HepG2 (cell line): Measurements from ENCODE around the gene DDAH1. TPM values are rescaled to one million over a fixed set of nuclear protein-coding genes. Genes with fewer than 3 reads are reported as not detected.

ENCODE experiments used
- ATAC-seq: fragments of 200-7000 bp; cut with Tn5 transposase; 3 replicates; pipeline ENCODE4 v1.9.1; 2020; ENCODE audit warnings: mild to moderate bottlenecking, moderate library complexity
- BruUV-seq: library from RNA; stranded (reverse); fragments of 400-500 nt; replicated peaks from 2 replicates; lab custom pipeline; 2021; lab: Mats Ljungman, UMichigan
- CTCF ChIA-PET: fragments of 300-600 bp; formaldehyde crosslinking; extraction: SDS; loops from one replicate; lab custom pipeline; 2021; ENCODE audit warnings: low total read pairs, inconsistent platforms, low intra/inter-chr PET ratio; lab: Yijun Ruan, JAX
- POLR2A ChIA-PET: fragments of 350-600 bp; sonication (Branson Sonifier 250); formaldehyde crosslinking; loops from one replicate; lab custom pipeline; 2020; ENCODE audit warnings: antibody characterized with exemption, inconsistent platforms; lab: Yijun Ruan, JAX
- DNase-seq: peaks from one replicate; pipeline ENCODE4 v3.0.0-alpha.2; 2015; ENCODE audit warnings: low spot score
- FAIRE-seq: peaks from 3 replicates; lab custom pipeline; 2011; peaks lifted over from hg19 to GRCh38; lab: Jason Lieb, UNC
- H2AFZ ChIP-seq: one replicate; pipeline ENCODE4 v1.6.1; 2011; ENCODE audit warnings: low read length, inconsistent platforms
- H3K27ac ChIP-seq: fragments of 300-600 bp; 3 replicates; pipeline ENCODE4 v1.8.0; 2011; ENCODE audit warnings: mixed run types, mild to moderate bottlenecking, mixed read lengths, low read length, inconsistent platforms; ENCODE audit not compliant: insufficient read depth; ENCODE audit errors: extremely low read length
- H3K27me3 ChIP-seq, 2 experiments: fragments of 200-600 bp in 1 of 2; 2 replicates in 1 of 2; 3 replicates in 1 of 2; pipeline versions ENCODE4 v1.6.0 to v1.8.0; 2011; ENCODE audit warnings: low read length in 2 of 2, mild to moderate bottlenecking in 2 of 2, moderate library complexity in 2 of 2, inconsistent platforms in 1 of 2; ENCODE audit not compliant: insufficient read depth in 2 of 2, control insufficient read depth in 1 of 2
- H3K36me3 ChIP-seq, 2 experiments: fragments of 200-600 bp in 1 of 2; replicated peaks in 1 of 2; 2 replicates in 1 of 2; 3 replicates in 1 of 2; pipeline versions ENCODE4 v1.5.1 to v1.8.0; 2011; ENCODE audit warnings: low read length in 2 of 2, inconsistent platforms in 1 of 2; ENCODE audit not compliant: insufficient read depth in 2 of 2, control insufficient read depth in 1 of 2
- H3K4me1 ChIP-seq: 2 replicates; pipeline ENCODE4 v1.5.1; 2012; ENCODE audit warnings: low read length, inconsistent platforms; ENCODE audit not compliant: insufficient read depth
- H3K4me2 ChIP-seq: 2 replicates; pipeline ENCODE4 v1.6.0; 2011; ENCODE audit warnings: low read depth, low read length, inconsistent platforms
- H3K4me3 ChIP-seq, 3 experiments: fragments of 200-600 bp in 1 of 3; sonication (generic), shearing (Covaris generic) in 1 of 3; replicated peaks in 1 of 3; 2 replicates each; pipeline ENCODE4 v1.5.1; 2011 to 2016; ENCODE audit warnings: low read length in 3 of 3, inconsistent platforms in 2 of 3, low read depth in 2 of 3, mild to moderate bottlenecking in 2 of 3, control low read depth in 1 of 3, mixed read lengths in 1 of 3; ENCODE audit not compliant: insufficient read depth in 1 of 3
- H3K79me2 ChIP-seq: one replicate; pipeline ENCODE4 v1.6.1; 2011; ENCODE audit warnings: low read length, inconsistent platforms; ENCODE audit not compliant: insufficient read depth
- H3K9ac ChIP-seq: 2 replicates; pipeline ENCODE4 v1.6.0; 2011; ENCODE audit warnings: mild to moderate bottlenecking, low read depth, low read length, inconsistent platforms; ENCODE audit not compliant: insufficient read depth
- H3K9me3 ChIP-seq: 2 replicates; pipeline ENCODE4 v1.5.1; 2012; ENCODE audit warnings: mild to moderate bottlenecking, low read length
- H4K20me1 ChIP-seq: 2 replicates; pipeline ENCODE4 v1.6.0; 2011; ENCODE audit warnings: inconsistent platforms, mild to moderate bottlenecking, low read length, moderate library complexity; ENCODE audit not compliant: insufficient read depth
- KLF12 ChIP-seq: sonication (generic); formaldehyde crosslinking; IDR thresholded peaks from 2 replicates; pipeline ENCODE4 v1.4.0; 2020; ENCODE audit warnings: missing genetic modification reagents, borderline replicate concordance
- MAFF ChIP-seq: IDR thresholded peaks from 2 replicates; pipeline ENCODE4 v1.6.1; 2011; ENCODE audit warnings: low read depth, low read length, improper control_type of control experiment
- MED8 ChIP-seq: sonication (generic); formaldehyde crosslinking; IDR thresholded peaks from 2 replicates; pipeline ENCODE4 v1.8.1; 2023; ENCODE audit warnings: mild to moderate bottlenecking, missing genetic modification reagents; ENCODE audit not compliant: insufficient replicate concordance
- MTA3 ChIP-seq: sonication (generic); formaldehyde crosslinking; IDR thresholded peaks from 2 replicates; pipeline ENCODE4 v1.4.0; 2020; ENCODE audit warnings: missing genetic modification reagents
- ZNF572 ChIP-seq: sonication (generic); formaldehyde crosslinking; IDR thresholded peaks from 2 replicates; pipeline ENCODE4 v1.5.1; 2020; ENCODE audit warnings: mild to moderate bottlenecking, missing genetic modification reagents
- ZNF841 ChIP-seq: sonication (generic); formaldehyde crosslinking; IDR thresholded peaks from 2 replicates; pipeline ENCODE4 v1.8.1; 2023; ENCODE audit warnings: missing genetic modification reagents, borderline replicate concordance
- WGBS: methylation state at CpG from one replicate; pipeline ENCODE4 v1.1.6; 2017; ENCODE audit warnings: low lambda C conversion rate; 5-methylcytosine and 5-hydroxymethylcytosine counted together
- in situ Hi-C: cut with HindIII; loops from 2 replicates; pipeline ENCODE4 v1.10.0; 2017; ENCODE audit warnings: low pct_unique_long_range_greater_than_20kb; ENCODE audit not compliant: extremely low pct_ligation_motif_present
- intact Hi-C: fragments of 100-400 bp; cut with micrococcal nuclease; formaldehyde crosslinking; loops from one replicate; pipeline ENCODE4 v1.10.0; 2022; ENCODE audit not compliant: unreplicated experiment
- polyA plus RNA-seq, 8 experiments: library from polyadenylated mRNA; depleted of rRNA in 3 of 8; stranded (reverse) in 7 of 8; unstranded in 1 of 8; fragments of >200 nt; fragmentation: Illumina TruSeq in 4 of 8; extraction: Trizol in 4 of 8; gene quantifications; 2 replicates each; pipeline versions ENCODE4 v1.2.1 to v1.2.3, GENCODE V29; 2011 to 2016; ENCODE audit warnings: low read depth in 4 of 8, missing spikeins in 1 of 8, mixed read lengths in 1 of 8; ENCODE audit not compliant: insufficient read depth in 1 of 8
- total RNA-seq, 5 experiments: library from RNA; depleted of rRNA; stranded (reverse); fragments of >200 nt; fragmentation: Illumina TruSeq; extraction: Trizol; gene quantifications; 2 replicates each; pipeline ENCODE4 v1.2.3, GENCODE V29; 2016; ENCODE audit warnings: low read depth in 1 of 5
- TF ChIP-seq, protein P1 (sequence below), 2 experiments: fragments of 450-650 bp in 1 of 2; sonication (generic) in 1 of 2; formaldehyde crosslinking in 1 of 2; IDR thresholded peaks; 2 replicates each; pipeline versions ENCODE4 v1.6.1 to v1.8.0; 2016 to 2022; ENCODE audit warnings: antibody characterized with exemption in 1 of 2, mild to moderate bottlenecking in 1 of 2, missing genetic modification reagents in 1 of 2
- TF ChIP-seq, protein P2 (sequence below): sonication (generic); formaldehyde crosslinking; IDR thresholded peaks from 2 replicates; pipeline ENCODE4 v1.4.0; 2020; ENCODE audit warnings: missing genetic modification reagents
- TF ChIP-seq, protein P3 (sequence below): fragments of 450-650 bp; IDR thresholded peaks from 2 replicates; pipeline ENCODE4 v1.6.1; 2017

Gene DDAH1
- total and polyA plus RNA-seq, 2 of the 13 experiments (the other 11 are each of a cell fraction or from before 2014, with no cell fraction given), result 39.7 to 64.4 TPM

- no peak for ATAC-seq
- intact Hi-C loops, result no loop called here
- WGBS, result 88% methylated on average over 8 of the region's 8 CpGs
- TF ChIP-seq ZNF841 (CRISPR knock-in tag) (no peak), MED8 (CRISPR knock-in tag) (no peak), MAFF (no peak), ZNF572 (CRISPR knock-in tag) (no peak), MTA3 (CRISPR knock-in tag) (no peak), KLF12 (CRISPR knock-in tag) (no peak)
- TF ChIP-seq, protein P1, sequence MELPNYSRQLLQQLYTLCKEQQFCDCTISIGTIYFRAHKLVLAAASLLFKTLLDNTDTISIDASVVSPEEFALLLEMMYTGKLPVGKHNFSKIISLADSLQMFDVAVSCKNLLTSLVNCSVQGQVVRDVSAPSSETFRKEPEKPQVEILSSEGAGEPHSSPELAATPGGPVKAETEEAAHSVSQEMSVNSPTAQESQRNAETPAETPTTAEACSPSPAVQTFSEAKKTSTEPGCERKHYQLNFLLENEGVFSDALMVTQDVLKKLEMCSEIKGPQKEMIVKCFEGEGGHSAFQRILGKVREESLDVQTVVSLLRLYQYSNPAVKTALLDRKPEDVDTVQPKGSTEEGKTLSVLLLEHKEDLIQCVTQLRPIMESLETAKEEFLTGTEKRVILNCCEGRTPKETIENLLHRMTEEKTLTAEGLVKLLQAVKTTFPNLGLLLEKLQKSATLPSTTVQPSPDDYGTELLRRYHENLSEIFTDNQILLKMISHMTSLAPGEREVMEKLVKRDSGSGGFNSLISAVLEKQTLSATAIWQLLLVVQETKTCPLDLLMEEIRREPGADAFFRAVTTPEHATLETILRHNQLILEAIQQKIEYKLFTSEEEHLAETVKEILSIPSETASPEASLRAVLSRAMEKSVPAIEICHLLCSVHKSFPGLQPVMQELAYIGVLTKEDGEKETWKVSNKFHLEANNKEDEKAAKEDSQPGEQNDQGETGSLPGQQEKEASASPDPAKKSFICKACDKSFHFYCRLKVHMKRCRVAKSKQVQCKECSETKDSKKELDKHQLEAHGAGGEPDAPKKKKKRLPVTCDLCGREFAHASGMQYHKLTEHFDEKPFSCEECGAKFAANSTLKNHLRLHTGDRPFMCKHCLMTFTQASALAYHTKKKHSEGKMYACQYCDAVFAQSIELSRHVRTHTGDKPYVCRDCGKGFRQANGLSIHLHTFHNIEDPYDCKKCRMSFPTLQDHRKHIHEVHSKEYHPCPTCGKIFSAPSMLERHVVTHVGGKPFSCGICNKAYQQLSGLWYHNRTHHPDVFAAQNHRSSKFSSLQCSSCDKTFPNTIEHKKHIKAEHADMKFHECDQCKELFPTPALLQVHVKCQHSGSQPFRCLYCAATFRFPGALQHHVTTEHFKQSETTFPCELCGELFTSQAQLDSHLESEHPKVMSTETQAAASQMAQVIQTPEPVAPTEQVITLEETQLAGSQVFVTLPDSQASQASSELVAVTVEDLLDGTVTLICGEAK (IDR thresholded peaks at IDR 0.05), result no peak
- TF ChIP-seq, protein P1 (CRISPR knock-in tag; IDR thresholded peaks at IDR 0.05), result no peak
- TF ChIP-seq, protein P2, sequence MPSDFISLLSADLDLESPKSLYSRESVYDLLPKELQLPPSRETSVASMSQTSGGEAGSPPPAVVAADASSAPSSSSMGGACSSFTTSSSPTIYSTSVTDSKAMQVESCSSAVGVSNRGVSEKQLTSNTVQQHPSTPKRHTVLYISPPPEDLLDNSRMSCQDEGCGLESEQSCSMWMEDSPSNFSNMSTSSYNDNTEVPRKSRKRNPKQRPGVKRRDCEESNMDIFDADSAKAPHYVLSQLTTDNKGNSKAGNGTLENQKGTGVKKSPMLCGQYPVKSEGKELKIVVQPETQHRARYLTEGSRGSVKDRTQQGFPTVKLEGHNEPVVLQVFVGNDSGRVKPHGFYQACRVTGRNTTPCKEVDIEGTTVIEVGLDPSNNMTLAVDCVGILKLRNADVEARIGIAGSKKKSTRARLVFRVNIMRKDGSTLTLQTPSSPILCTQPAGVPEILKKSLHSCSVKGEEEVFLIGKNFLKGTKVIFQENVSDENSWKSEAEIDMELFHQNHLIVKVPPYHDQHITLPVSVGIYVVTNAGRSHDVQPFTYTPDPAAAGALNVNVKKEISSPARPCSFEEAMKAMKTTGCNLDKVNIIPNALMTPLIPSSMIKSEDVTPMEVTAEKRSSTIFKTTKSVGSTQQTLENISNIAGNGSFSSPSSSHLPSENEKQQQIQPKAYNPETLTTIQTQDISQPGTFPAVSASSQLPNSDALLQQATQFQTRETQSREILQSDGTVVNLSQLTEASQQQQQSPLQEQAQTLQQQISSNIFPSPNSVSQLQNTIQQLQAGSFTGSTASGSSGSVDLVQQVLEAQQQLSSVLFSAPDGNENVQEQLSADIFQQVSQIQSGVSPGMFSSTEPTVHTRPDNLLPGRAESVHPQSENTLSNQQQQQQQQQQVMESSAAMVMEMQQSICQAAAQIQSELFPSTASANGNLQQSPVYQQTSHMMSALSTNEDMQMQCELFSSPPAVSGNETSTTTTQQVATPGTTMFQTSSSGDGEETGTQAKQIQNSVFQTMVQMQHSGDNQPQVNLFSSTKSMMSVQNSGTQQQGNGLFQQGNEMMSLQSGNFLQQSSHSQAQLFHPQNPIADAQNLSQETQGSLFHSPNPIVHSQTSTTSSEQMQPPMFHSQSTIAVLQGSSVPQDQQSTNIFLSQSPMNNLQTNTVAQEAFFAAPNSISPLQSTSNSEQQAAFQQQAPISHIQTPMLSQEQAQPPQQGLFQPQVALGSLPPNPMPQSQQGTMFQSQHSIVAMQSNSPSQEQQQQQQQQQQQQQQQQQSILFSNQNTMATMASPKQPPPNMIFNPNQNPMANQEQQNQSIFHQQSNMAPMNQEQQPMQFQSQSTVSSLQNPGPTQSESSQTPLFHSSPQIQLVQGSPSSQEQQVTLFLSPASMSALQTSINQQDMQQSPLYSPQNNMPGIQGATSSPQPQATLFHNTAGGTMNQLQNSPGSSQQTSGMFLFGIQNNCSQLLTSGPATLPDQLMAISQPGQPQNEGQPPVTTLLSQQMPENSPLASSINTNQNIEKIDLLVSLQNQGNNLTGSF (CRISPR knock-in tag), result no peak
- TF ChIP-seq, protein P3, sequence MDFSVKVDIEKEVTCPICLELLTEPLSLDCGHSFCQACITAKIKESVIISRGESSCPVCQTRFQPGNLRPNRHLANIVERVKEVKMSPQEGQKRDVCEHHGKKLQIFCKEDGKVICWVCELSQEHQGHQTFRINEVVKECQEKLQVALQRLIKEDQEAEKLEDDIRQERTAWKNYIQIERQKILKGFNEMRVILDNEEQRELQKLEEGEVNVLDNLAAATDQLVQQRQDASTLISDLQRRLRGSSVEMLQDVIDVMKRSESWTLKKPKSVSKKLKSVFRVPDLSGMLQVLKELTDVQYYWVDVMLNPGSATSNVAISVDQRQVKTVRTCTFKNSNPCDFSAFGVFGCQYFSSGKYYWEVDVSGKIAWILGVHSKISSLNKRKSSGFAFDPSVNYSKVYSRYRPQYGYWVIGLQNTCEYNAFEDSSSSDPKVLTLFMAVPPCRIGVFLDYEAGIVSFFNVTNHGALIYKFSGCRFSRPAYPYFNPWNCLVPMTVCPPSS, result no peak
Measured at GRCh38 chr1:85315789-85316188, 149.2 kb downstream of the DDAH1 start.

More at GRCh38 chr1:85315789-85316188, 149.2 kb downstream of the DDAH1 start:
- H2AFZ ChIP-seq, result no peak overlapping the region
- in situ Hi-C loops, result loop anchor here (10.0 kb wide), 1 partner anchor 379 kb away; no protein-coding TSS in a partner anchor
- FAIRE-seq (no peak), DNase-seq (no peak)
- BruUV-seq, result no TSS peak
- no peaks in the 10 kb centered on the region for H4K20me1 ChIP-seq
- H3K36me3 ChIP-seq, result peaks cover 5 to 12% of the 10 kb centered on the region in 2 experiments
- H3K27me3 ChIP-seq, result no peaks in the 10 kb centered on the region
- POLR2A ChIA-PET, result interaction anchor here (1.5 kb wide), 1 partner anchor 13 kb away, joined by 4 read pairs; no protein-coding TSS in a partner anchor
- CTCF ChIA-PET, result no interaction called here
- H3K4me1 ChIP-seq, result no peaks in the 10 kb centered on the region
- H3K9me3 ChIP-seq, result no peaks in the 10 kb centered on the region
- H3K4me3 ChIP-seq, result no peak overlapping the region
- no peak overlapping the region for H3K4me2 ChIP-seq
- no peak overlapping the region for H3K9ac ChIP-seq
- H3K27ac ChIP-seq, result no peak overlapping the region
- H3K79me2 ChIP-seq, result no peaks in the 10 kb centered on the region
